Cardiac muscle cell (in vitro differentiated cells and primary cell): ENCODE measurements around the gene KRT74. TPM values are rescaled to one million over a fixed set of nuclear protein-coding genes. Genes with fewer than 3 reads are reported as not detected.

ENCODE experiments used
- DNase-seq, 2 donors: peaks; one replicate each; pipeline versions ENCODE4 v3.0.0 to v3.0.0-alpha.2; 2010 to 2017; ENCODE audit warnings: low read depth in 1 of 2, low spot score in 1 of 2
- H3K27ac ChIP-seq: fragments of 200-600 bp; sonication (generic); 2 replicates; pipeline ENCODE4 v1.5.1; 2016
- H3K27me3 ChIP-seq: fragments of 200-600 bp; sonication (generic); 2 replicates; pipeline ENCODE4 v1.6.0; 2016; ENCODE audit warnings: control low read depth
- H3K36me3 ChIP-seq: fragments of 200-600 bp; sonication (generic); 2 replicates; pipeline ENCODE4 v1.5.1; 2016; ENCODE audit warnings: control low read depth
- H3K4me1 ChIP-seq: fragments of 200-600 bp; sonication (generic); 2 replicates; pipeline ENCODE4 v1.8.1; 2017; ENCODE audit warnings: low read depth, mild to moderate bottlenecking, mixed run types
- H3K4me3 ChIP-seq: fragments of 200-600 bp; sonication (generic); 2 replicates; pipeline ENCODE4 v1.5.1; 2016; ENCODE audit warnings: mild to moderate bottlenecking
- H3K9me3 ChIP-seq: fragments of 200-600 bp; sonication (generic); 2 replicates; pipeline ENCODE4 v1.5.1; 2017; ENCODE audit warnings: low read depth, mild to moderate bottlenecking, control low read depth
- CTCF ChIP-seq: IDR thresholded peaks from 2 replicates; pipeline ENCODE4 v1.5.1; 2012; ENCODE audit warnings: low read depth, mild to moderate bottlenecking, low read length
- polyA plus RNA-seq: library from polyadenylated mRNA; unstranded; fragments of >200 nt; fragmentation: Nextera tagmentation; extraction: Ambion mirVana; gene quantifications from 2 replicates; pipeline ENCODE4 v1.2.1, GENCODE V29; 2016
- total RNA-seq: library from RNA; depleted of rRNA; stranded (reverse); fragments of >200 nt; gene quantifications from 2 replicates; pipeline ENCODE4 v1.2.3, GENCODE V29; 2016

Gene KRT74
- total and polyA plus RNA-seq, 2 experiments from 2014 or later: not detected

- Histone ChIP-seq H3K9me3 (no peaks in the 10 kb centered on the region), H3K36me3 (no peaks in the 10 kb centered on the region), H3K27ac (no peak overlapping the region), H3K4me1 (no peaks in the 10 kb centered on the region), H3K27me3 (peaks cover 24% of the 10 kb centered on the region), H3K4me3 (no peak overlapping the region)
- peak; percentile 82 for TF ChIP-seq CTCF
- peak; percentile 71 for DNase-seq
Observed at GRCh38 chr12:52582971-52583456, 9.4 kb upstream of the KRT74 start.

- no peaks in the 10 kb centered on the region for H3K4me1 ChIP-seq
- DNase-seq: no peak
- TF ChIP-seq CTCF: no peak
- H3K27me3 ChIP-seq: peaks cover 19% of the 10 kb centered on the region
- no peak overlapping the region for H3K27ac ChIP-seq
- H3K36me3 ChIP-seq: no peaks in the 10 kb centered on the region
- H3K4me3 ChIP-seq: no peak overlapping the region
- H3K9me3 ChIP-seq: no peaks in the 10 kb centered on the region
Observed at GRCh38 chr12:52582486-52582885, 8.8 kb upstream of the KRT74 start.

GRCh38 chr12:52581481-52581880 is 7.8 kb upstream of the KRT74 start:
- TF ChIP-seq CTCF: no peak
- Histone ChIP-seq H3K4me3 (no peak overlapping the region), H3K27ac (no peak overlapping the region), H3K4me1 (no peaks in the 10 kb centered on the region), H3K9me3 (no peaks in the 10 kb centered on the region), H3K36me3 (no peaks in the 10 kb centered on the region), H3K27me3 (peaks cover 13% of the 10 kb centered on the region)
- DNase-seq: peak in 1 of 2 donors; percentile 52

- Histone ChIP-seq H3K4me3 (no peak overlapping the region), H3K9me3 (no peaks in the 10 kb centered on the region), H3K4me1 (no peaks in the 10 kb centered on the region), H3K27ac (no peak overlapping the region), H3K36me3 (no peaks in the 10 kb centered on the region), H3K27me3 (peaks cover 12% of the 10 kb centered on the region)
- TF ChIP-seq CTCF: no peak
- DNase-seq: no peak
Observed at GRCh38 chr12:52581066-52581465, 7.4 kb upstream of the KRT74 start.

GRCh38 chr12:52580496-52580895 is 6.9 kb upstream of the KRT74 start:
- Histone ChIP-seq H3K9me3 (no peaks in the 10 kb centered on the region), H3K4me3 (no peak overlapping the region), H3K27ac (no peak overlapping the region), H3K4me1 (no peaks in the 10 kb centered on the region), H3K36me3 (no peaks in the 10 kb centered on the region), H3K27me3 (peaks cover 8% of the 10 kb centered on the region)
- no peak for DNase-seq
- TF ChIP-seq CTCF: no peak
